Heart left ventricle (tissue), 13 donors: ENCODE results near the gene RASGEF1C.

ENCODE experiments used
- POLR2A ChIP-seq, 2 donors: fragments of 450-650 bp; IDR thresholded peaks; one replicate each; pipeline ENCODE4 v1.6.1; 2017; ENCODE audit warnings: antibody characterized with exemption in 2 of 2, mild to moderate bottlenecking in 2 of 2, moderate library complexity in 2 of 2
- TF ChIP-seq, protein P1 (sequence below), 12 donors: fragments of 200-600 bp; sonication (generic) in 4 of 12; IDR thresholded peaks; one replicate each; pipeline versions ENCODE4 v1.5.0 to v1.8.0; 2018 to 2022; ENCODE audit warnings: antibody characterized with exemption in 12 of 12, mild to moderate bottlenecking in 5 of 12
- donor health status: ischemic (EF 13 %, LVEDD 7.1; RV severe dilation, severe dysfunction).
- donor health status: DM: no; HTN: yes; CAD: no.
- donor health status: DM: no; HTN: no; CAD: no.
- donor health status: ischemic (EF 25% LVEDD 6.9; RV normal size, moderate dysfunction).
- donor health status: ischemic (EF 25% LVEDD 5.7; RV mildly dilated, moderate dysfunction).
- donor health status: ischemic (EF 35%, LVEDD 5.7; RV mildly dilated, moderate dysfunction).
- donor health status: nonischemic (EF 11% LVEDD 7.7; RV severe dilation, severe dysfunction).
- donor health status: DM: yes; HTN: yes; CAD: no.
- donor health status: PGD.
- donor health status: ischemic (EF 29% LVEDD 5.4; RV normal size, mild dysfunction).
- donor health status: nonischemic (EF 23%, LVEDD 6.1; RV moderate dilation, normal function).

DNA sequence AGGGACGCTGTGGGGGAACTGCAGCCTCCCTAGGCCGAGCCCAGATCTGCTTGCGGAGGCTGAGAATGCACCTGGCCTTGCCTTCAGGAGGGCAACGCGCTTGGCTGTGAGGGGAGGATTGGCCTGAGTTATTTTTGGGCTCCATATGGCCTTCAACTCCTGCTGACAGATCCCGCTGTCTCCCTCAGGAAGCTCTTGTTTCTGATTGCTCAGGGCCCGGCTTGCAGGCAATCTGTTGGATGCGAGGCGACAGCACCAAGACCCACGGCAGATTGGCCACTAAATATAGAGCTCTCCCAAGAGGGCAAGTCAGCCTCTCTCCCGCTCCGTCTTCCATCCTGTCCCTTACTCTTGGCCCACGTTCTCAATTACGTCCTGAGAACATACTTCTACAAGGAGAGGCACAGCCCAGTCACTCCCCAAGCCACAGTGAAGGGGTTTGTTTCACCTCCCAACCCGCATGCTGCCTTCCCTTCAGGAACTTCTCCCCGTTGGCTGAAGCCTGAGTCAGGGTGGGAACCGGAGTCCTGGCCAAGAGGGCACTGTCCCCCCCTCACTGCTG is 53.6 kb downstream of the RASGEF1C start:
- TF ChIP-seq, protein P1, sequence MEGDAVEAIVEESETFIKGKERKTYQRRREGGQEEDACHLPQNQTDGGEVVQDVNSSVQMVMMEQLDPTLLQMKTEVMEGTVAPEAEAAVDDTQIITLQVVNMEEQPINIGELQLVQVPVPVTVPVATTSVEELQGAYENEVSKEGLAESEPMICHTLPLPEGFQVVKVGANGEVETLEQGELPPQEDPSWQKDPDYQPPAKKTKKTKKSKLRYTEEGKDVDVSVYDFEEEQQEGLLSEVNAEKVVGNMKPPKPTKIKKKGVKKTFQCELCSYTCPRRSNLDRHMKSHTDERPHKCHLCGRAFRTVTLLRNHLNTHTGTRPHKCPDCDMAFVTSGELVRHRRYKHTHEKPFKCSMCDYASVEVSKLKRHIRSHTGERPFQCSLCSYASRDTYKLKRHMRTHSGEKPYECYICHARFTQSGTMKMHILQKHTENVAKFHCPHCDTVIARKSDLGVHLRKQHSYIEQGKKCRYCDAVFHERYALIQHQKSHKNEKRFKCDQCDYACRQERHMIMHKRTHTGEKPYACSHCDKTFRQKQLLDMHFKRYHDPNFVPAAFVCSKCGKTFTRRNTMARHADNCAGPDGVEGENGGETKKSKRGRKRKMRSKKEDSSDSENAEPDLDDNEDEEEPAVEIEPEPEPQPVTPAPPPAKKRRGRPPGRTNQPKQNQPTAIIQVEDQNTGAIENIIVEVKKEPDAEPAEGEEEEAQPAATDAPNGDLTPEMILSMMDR (IDR thresholded peaks at IDR 0.05), result no peak
- no peak for TF ChIP-seq POLR2A (IDR thresholded peaks at IDR 0.05)
